Measurements from ENCODE around the gene PRR3. TPM values are rescaled to one million over a fixed set of nuclear protein-coding genes. Genes with fewer than 3 reads are reported as not detected.

PRR3 gene
- total and polyA plus RNA-seq, 2 of the 4 experiments (the other 2 are of a cell fraction), result 7.2 to 17.3 TPM

GRCh38 chr6:30568245-30568644, 11.2 kb downstream of the PRR3 start:
- no TSS peak for BruUV-seq (replicated peaks)
- H4K91ac ChIP-seq (ENCODE audit: insufficient read depth, low read depth, low read length), result no peak overlapping the region

More at GRCh38 chr6:30568245-30568644, 11.2 kb downstream of the PRR3 start:
- intact Hi-C loops (cut with micrococcal nuclease), result no loop called here
- Histone ChIP-seq H2AFZ (replicated peaks; ENCODE audit: low read length, poor library complexity) (no peak overlapping the region), H4K8ac (ENCODE audit: low read depth in 2 of 2, low read length in 2 of 2) (no peak overlapping the region), H2AK9ac (replicated peaks; ENCODE audit: low read depth, low read length, poor library complexity) (no peak overlapping the region), H3K23ac (ENCODE audit: low read depth, low read length) (no peak overlapping the region), H2BK15ac (ENCODE audit: low read depth, low read length) (no peak overlapping the region), H3K56ac (ENCODE audit: extremely low read depth, insufficient read depth, low read length) (no peak overlapping the region), H2BK5ac (ENCODE audit: low read depth, low read length, poor library complexity, severe bottlenecking) (no peak overlapping the region), H3K4ac (ENCODE audit: low read depth, low read length) (no peak overlapping the region), H3K18ac (ENCODE audit: low read depth, low read length) (no peak overlapping the region), H3K36me3 (ENCODE audit: control insufficient read depth, insufficient read depth, low read length) (peaks cover 2% of the 10 kb centered on the region), H3K14ac (replicated peaks; ENCODE audit: low read depth, low read length) (no peak overlapping the region), H3K4me1 (ENCODE audit: control insufficient read depth, insufficient read depth, low read length) (peaks cover 3% of the 10 kb centered on the region), H2BK20ac (ENCODE audit: low read depth, low read length) (no peak overlapping the region), H3K9me1 (ENCODE audit: insufficient read depth, low read length) (peaks cover 7% of the 10 kb centered on the region), H4K20me1 (ENCODE audit: insufficient read depth, low read length) (peaks cover 21% of the 10 kb centered on the region), H2BK120ac (ENCODE audit: low read depth, low read length) (no peak overlapping the region), H3K79me1 (ENCODE audit: low read depth in 1 of 2, low read length in 2 of 2) (peaks cover 9 to 34% of the 10 kb centered on the region in 2 experiments), H3K27ac (ENCODE audit: insufficient read depth, low read length) (no peak overlapping the region), H3K27me3 (ENCODE audit: control insufficient read depth, insufficient read depth, low read length) (no peaks in the 10 kb centered on the region), H3K9me3 (ENCODE audit: control insufficient read depth, insufficient read depth, low read length) (no peaks in the 10 kb centered on the region), H3K4me2 (ENCODE audit: low read depth, low read length) (no peak overlapping the region), H2AK5ac (ENCODE audit: low read depth, low read length) (no peak overlapping the region; the same call in 1 of the 2 replicates), H3K4me3 (ENCODE audit: insufficient read depth, low read depth, low read length) (no peak overlapping the region), H4K5ac (ENCODE audit: low read depth, low read length) (no peak overlapping the region), H3K9ac (ENCODE audit: low read depth, low read length) (no peak overlapping the region)
- dilution Hi-C loops (cut with HindIII; ENCODE audit: low sequenced_read_pairs, unreplicated experiment), result no loop called here
- DNase-seq, result no peak
- POLR2A ChIA-PET (ENCODE audit: unreplicated experiment), result no interaction called here
- TF ChIP-seq RCOR1 (IDR thresholded peaks at IDR 0.05; ENCODE audit: insufficient replicate concordance, low read length) (no peak), BHLHE40 (IDR thresholded peaks at IDR 0.05; ENCODE audit: low read depth, low read length) (no peak), RFX5 (IDR thresholded peaks at IDR 0.05; ENCODE audit: low read depth, low read length) (no peak), MXI1 (IDR thresholded peaks at IDR 0.05; ENCODE audit: borderline replicate concordance, low read depth, low read length) (no peak), NFE2L2 (IDR thresholded peaks at IDR 0.05; ENCODE audit: low read depth, low read length) (no peak), RAD21 (IDR thresholded peaks at IDR 0.05; ENCODE audit: low read length) (no peak), SMC3 (IDR thresholded peaks at IDR 0.05; ENCODE audit: low read depth, low read length) (no peak), CEBPB (IDR thresholded peaks at IDR 0.05; ENCODE audit: low read depth, low read length) (no peak), FOS (IDR thresholded peaks at IDR 0.05; ENCODE audit: low read depth, low read length) (no peak), MAFK (IDR thresholded peaks at IDR 0.05; ENCODE audit: low read depth, low read length) (no peak), USF2 (IDR thresholded peaks at IDR 0.05; ENCODE audit: low read depth, low read length) (no peak), POLR2A (IDR thresholded peaks at IDR 0.05; ENCODE audit: low read depth, low read length) (no peak), MAZ (IDR thresholded peaks at IDR 0.05; ENCODE audit: borderline replicate concordance, low read depth, low read length) (no peak), CHD1 (IDR thresholded peaks at IDR 0.05; ENCODE audit: low read depth, low read length) (no peak)
- TF ChIP-seq, protein P1, sequence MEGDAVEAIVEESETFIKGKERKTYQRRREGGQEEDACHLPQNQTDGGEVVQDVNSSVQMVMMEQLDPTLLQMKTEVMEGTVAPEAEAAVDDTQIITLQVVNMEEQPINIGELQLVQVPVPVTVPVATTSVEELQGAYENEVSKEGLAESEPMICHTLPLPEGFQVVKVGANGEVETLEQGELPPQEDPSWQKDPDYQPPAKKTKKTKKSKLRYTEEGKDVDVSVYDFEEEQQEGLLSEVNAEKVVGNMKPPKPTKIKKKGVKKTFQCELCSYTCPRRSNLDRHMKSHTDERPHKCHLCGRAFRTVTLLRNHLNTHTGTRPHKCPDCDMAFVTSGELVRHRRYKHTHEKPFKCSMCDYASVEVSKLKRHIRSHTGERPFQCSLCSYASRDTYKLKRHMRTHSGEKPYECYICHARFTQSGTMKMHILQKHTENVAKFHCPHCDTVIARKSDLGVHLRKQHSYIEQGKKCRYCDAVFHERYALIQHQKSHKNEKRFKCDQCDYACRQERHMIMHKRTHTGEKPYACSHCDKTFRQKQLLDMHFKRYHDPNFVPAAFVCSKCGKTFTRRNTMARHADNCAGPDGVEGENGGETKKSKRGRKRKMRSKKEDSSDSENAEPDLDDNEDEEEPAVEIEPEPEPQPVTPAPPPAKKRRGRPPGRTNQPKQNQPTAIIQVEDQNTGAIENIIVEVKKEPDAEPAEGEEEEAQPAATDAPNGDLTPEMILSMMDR (conservative IDR thresholded peaks at IDR 0.05; ENCODE audit: low read depth, low read length), result no peak
- TF ChIP-seq, protein P2, sequence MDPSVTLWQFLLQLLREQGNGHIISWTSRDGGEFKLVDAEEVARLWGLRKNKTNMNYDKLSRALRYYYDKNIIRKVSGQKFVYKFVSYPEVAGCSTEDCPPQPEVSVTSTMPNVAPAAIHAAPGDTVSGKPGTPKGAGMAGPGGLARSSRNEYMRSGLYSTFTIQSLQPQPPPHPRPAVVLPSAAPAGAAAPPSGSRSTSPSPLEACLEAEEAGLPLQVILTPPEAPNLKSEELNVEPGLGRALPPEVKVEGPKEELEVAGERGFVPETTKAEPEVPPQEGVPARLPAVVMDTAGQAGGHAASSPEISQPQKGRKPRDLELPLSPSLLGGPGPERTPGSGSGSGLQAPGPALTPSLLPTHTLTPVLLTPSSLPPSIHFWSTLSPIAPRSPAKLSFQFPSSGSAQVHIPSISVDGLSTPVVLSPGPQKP (IDR thresholded peaks at IDR 0.05; ENCODE audit: borderline replicate concordance, low read depth, low read length), result no peak
- no peak for ATAC-seq (ENCODE audit: low read depth)
- WGBS, 2 experiments (ENCODE audit: extremely low coverage in 2 of 2, insufficient read length in 1 of 2), result 80% methylated on average over 1 of the region's 3 CpGs; no CpG with 5 or more reads in 1 of the 2 experiments
- CTCF ChIA-PET, result no interaction called here
- in situ Hi-C loops (cut with MboI; ENCODE audit: low sequenced_read_pairs), result no loop called here
